GM18907 (cell line): ENCODE results near the gene CDC42EP3.
A peak's percentile ranks its signal among the peaks of the same experiment; 100 is the strongest.

Source experiments
- ATAC-seq: cut with Tn5 transposase; IDR thresholded peaks from one replicate; pipeline ENCODE4 v1.9.1; 2021; ENCODE audit warnings: mild to moderate bottlenecking, moderate library complexity; ENCODE audit not compliant: unreplicated experiment

Gene CDC42EP3

DNA sequence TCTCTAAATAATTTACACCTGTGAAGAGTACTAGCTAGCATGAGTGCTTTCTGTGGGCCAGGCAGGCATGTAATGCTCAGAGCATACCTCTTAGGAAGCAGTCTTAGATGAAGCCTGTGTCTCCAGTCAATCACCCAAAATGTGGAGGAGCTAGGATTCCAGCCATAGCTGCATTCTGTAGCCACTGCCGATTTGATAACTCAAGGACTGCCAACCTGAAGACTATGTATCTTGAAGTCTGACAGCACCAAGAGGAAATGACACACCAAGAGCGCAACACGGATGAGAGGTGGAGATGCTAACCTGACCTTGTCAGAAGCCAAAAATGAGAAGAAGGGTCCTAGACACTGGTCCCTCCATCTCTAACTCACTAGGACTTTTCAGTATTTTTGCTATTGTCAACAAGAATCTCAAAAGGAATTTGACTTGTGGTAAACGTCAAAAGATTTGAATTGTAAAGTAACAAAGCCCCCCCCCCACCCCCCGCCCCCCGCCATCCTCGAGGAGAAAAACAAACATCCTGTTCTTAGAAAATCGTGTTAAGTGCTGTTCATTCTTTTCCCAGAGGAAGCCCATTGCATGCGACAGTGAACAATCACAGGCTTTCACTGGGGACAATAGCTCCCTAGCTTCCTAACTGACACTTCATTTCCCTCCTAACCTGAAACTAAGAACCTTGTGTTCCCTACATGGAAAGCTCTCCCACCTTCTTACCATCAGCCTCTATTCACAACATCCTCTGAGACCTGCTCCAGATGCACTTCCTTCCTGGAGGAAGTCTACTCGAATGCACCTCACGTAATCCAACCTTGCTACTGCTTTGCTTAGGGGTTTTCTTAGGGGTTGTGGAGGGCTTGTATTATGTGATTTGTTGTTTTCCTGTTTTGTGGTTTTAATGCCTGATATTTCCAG, 14.7 kb downstream of the CDC42EP3 start:
- no peak for ATAC-seq

DNA sequence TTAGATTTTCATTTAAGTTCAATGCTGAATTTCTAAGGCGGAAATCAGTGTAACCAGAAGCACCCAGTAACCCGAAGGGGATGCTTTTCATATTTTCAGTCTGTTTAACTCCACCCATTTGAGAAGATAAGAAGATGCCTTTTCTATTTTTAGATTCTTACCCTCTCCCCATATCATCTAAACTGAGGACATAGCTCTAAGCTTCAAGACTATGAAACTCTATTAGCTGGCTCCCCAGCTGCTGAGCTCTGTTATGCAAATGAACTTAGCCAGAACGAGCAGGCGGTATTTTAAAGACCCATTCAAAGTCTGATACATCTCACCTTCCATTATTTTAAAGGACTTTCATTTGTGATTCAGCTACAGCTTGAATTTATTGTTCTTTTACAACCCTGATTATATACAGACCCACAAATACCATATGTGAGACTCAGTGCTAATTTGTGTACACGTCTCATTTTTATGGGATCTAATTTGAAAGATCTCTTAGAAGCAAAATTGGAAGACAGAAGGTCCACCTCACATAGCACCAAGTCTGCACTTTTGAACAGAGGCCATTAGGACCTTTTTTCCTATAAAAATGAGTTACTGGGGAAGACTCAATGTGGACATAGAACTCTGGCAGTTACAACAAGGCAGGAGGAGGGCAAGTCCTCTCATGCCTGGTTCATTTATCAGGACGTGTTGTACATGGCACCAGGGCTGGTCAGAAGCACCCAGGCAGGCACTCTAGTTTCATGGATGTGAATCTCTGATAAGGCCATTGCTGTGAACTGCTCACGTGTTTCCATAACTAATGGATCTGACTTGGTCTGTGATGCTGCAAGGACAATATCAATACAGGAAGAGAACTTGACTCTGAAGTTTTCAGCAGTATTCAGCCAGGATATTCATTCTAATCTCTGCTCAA, 16.3 kb downstream of the CDC42EP3 start:
- peak; percentile 75 for ATAC-seq

DNA sequence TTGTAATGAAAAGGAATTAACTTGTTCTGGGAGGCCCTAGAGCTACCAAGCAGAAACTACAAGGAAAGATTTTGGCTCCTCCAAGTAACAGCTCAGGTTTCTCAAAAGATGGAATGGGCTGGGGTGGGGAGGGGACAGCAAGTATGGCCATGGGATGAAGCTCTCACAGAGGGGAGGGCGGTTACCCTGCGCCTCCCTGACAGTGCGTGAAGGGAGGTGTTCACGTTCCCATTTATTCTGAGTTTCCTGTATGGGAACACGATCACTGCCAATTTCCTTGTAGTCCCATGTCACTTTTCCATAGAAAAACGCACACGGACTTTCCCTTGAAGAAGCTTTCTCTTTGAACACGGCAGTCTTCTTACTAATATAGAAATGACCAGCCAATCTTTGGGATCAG, 17.0 kb downstream of the CDC42EP3 start:
- ATAC-seq, result no peak

DNA sequence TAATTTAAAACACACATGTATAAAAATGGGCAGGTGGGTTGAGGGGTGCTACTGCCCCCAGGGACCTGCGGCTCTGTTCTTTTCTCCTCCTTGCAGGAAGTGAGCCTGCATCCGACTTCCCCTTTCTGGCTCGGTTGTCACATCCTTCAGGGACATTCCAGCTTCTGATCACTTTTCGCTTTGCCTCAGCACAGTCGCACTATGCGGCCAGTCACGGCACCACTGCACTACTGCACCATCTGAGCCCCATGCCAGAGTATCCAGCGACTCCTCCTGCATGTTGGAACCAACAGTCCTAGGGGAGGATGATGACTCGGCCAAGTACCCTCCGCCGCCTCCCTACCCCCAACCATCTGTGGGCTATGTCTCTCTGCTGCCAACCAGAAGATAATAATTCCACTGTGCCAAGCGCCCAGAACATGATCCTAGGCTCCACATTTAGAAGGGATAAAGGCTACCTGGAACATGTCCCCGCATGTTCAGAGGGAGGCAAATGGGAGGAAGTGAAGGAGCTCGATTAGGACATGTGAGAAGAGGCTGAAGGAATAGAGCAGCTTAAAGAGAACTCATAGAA, 17.6 kb downstream of the CDC42EP3 start:
- ATAC-seq, result peak; percentile 48

DNA sequence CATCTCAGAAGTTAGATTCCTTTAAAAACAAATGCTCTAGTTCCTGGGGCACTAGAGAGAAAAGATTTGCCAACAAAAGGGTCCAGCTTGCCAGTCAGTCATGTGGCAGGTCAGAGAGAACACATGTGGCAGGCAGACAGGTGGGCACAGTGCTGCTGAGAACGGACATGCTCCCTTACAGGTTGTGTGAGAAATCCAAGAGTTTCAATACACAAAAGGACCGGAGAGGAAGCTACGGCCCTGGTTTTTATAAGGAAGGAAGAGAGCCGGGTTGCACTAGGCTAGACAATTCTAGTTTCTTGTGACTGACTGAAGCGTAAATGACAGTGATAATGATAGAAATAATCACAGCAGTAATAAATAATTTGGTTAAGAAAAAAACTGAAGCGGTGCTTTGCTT, 18.3 kb downstream of the CDC42EP3 start:
- ATAC-seq, result no peak

DNA sequence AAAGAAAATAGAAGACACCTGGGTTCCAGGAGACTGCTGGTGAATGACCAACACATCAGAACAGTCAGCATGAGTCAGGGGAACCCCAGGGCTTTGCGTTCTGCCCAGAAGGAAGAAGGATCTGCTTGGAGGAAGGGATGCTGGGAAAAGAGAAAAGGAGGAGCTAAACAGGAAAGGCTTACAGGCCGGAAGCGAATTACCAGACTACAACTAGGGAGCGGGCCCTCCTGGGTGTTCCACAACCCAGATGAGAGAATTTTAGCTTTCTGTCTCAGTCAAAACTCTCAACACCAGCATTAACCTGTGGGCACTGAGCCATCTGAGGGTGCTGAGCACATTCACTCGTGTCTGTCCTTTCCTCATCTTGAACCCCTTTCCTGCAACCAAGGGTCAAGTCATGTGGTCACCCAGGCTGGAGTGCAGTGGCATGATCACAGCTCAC, 19.2 kb downstream of the CDC42EP3 start:
- ATAC-seq, result no peak

DNA sequence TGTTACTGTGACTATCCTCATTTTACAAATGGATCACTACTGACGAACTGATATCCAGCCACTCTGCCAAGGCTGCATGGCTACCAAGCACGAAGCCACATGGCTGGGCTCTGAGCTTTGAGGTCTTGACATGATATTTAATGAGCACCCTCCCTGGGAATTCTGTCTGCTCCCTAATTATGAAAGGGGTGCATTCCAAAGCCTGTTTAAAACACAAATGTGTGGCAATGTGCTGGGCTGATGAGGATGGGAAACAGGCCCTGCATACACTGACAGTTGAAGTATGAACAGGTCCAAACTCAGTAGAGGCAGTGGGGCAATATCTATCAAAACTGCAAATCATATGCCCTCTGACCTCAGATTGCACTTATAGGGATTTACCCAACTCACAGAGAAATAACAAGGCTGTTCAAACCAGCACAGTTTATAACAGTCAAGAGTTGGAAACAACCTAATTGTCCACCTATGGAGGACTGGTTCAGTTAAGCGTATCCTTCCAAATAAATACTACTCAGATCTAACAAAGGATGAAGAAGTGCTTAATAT, 20.8 kb downstream of the CDC42EP3 start:
- no peak for ATAC-seq

DNA sequence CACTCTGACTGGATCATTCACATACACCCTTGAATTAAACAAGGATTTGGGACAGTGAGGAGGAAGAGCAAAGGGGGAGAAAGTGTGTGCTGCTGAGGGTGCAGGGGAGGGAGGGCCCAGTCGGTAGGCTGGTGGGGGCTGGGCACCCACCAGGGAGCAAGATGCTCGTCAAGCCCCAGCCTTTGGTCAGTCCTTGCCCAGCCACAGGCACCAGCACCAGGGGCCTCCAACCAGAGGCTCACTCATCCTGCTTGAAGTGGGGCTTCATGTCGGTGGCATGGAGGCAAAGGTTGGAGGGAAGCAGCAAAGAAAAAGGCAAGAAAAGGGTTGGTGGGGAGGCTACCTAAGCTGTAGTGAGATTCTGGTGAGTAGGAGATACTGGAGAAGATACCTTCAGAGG, 21.9 kb downstream of the CDC42EP3 start:
- no peak for ATAC-seq

DNA sequence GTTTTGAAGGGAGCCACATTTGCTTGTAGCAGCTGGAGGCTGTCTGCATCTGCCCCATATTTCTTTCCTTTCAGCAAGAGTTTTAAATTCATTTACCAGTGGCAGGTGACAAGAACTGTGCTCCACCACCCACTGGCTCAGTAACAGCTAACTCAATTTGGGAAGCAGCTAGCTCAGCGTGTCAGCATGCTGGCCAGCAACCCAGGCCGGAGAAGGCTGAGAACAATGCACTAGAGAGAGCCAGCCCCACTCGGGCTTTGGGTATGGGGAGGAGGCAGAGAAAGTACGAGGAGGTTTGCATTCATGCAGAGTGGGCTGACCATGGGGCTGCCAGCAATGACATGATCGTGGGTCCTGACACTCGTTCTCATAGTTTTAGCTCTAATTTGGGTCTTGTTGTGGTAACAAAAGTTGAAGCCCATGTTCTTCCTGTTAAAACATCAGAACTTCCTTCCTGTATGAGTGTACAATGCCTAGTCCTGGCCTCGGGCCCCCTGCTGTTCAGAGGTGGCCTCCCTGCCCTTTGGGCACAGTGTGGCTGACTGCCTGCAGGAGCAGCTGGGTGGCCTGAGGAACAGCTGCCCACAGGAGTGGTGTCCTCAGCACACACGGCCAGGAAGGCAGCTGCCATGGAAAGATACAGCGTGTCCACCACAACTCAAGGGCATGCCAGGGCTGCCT, 23.0 kb downstream of the CDC42EP3 start:
- no peak for ATAC-seq

DNA sequence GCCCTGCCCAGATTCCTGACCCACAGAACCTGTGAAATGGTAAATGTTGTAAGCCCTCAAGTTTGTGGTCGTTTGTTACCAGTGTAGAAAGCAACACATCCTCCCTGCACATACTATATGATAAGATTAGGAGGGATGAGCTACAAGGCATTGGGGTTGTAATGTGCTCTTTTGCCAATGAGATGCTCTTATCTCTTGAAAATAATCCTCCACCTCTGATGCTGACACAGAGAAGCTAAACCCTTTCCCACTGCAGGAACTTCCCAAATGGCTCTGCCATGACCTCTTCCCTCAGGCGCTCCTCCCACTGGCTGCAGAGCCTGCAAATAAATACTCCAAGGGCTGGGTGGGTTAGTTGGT, 23.5 kb downstream of the CDC42EP3 start:
- no peak for ATAC-seq

DNA sequence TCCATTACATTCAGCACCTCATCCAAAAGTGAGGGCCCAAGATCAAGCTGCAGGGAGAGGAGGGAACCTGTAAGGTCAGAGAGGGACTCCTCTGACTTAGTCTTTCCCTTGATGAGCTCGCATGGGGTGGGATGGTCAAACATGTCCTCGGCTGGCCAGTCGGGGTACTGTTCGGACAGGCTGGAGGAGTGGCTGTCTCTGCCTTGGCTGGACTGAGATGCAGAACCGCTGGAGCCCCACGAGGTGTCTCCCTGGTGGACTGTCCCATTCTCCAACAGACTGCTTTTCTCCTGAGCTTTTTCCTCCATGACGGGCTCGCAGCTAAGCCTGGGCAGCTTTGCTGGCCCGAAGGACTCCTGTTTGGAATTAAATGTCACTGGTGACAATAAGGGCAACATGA, 25.6 kb downstream of the CDC42EP3 start:
- ATAC-seq, result no peak

DNA sequence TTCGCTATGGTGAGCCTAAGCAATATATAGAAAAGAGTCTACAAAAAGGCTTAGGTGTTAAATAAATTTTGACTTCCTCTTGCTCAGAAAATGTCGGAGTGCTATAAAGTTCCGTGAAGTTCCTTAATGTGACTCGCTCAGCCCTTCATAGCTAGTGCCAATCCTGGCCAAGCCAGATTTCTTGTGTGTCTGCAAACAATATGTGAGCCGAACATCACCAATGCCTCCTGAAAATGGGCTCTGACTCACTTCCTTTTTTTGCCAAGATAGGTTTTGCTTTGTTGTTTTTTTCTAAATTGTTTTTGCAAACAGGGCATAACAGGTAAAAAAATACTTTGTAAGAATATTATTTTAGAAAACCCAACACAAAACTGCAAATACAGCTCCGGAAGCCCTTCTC, 26.1 kb downstream of the CDC42EP3 start:
- no peak for ATAC-seq

DNA sequence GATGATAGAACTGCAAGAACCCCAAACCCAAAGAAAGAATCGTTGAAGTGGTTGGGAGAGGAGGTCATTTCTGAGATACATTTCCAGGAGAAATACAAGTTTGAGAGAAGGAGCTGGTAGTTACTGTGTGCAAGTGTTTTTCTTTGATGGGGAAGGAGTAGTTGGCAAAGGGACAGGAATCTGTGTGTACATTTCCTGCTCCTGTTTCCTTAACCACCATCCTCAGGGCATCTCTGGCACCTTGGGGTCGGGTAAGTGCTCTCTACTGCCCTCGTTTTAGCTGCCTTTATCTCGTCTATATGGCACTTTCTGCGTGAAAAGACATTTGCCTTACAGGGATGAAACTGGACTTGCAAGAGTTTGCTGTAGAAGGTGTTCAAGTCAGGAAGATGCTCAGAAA, 27.3 kb downstream of the CDC42EP3 start:
- ATAC-seq, result no peak

DNA sequence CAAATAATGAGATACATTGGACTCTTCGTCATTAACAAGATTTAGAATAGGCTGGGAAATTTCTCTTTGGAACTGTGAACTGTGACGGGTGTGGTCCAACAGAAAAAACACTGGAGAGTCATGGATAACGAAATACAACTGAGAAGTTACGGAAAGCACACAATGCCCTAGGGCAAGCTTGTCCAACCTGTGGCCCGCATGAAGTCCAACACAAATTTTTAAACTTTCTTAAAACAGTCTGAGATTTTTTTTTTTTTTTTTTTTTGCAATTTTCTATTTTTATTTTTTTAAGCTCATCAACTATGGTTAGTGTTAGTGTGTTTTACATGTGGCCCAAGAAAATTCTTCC, 27.7 kb downstream of the CDC42EP3 start:
- ATAC-seq, result no peak

DNA sequence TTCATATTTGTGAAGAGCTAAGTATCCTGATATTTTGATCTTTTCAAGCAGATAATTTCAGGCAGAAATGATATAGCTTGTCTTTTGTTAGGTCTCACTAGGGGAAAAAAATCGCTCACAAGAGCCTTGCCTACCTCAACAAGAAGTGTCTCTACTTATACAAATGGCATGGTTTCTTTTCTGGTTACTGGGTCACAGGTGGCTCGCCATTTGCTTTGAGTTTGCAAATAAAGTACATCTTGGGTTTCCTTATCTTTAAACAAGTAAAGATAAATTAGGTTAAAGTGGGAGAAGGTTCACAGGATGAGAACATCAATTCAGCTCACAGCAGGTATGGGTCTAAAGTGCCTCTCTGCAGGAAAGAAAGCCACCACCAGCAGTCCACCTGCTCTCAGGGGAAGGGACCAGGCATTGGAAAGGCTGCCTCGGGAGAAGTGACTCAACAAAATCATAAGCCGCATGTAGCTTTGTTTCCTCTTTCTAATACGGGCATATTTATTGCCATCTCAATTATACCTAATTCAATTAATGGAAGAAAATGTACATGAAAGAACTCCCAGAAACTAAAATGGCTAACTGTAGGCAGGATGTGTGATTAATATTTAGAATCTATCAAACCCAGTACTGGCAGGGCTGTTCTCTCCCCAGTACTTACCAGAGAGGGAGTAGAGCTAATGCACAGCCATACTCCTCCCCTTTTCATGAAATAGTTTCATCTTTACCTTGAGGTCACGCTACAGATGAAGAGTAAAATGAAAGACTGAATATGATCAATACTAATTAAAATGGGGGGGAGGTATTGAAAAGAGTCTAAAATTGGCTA, 28.3 kb downstream of the CDC42EP3 start:
- ATAC-seq, result no peak

DNA sequence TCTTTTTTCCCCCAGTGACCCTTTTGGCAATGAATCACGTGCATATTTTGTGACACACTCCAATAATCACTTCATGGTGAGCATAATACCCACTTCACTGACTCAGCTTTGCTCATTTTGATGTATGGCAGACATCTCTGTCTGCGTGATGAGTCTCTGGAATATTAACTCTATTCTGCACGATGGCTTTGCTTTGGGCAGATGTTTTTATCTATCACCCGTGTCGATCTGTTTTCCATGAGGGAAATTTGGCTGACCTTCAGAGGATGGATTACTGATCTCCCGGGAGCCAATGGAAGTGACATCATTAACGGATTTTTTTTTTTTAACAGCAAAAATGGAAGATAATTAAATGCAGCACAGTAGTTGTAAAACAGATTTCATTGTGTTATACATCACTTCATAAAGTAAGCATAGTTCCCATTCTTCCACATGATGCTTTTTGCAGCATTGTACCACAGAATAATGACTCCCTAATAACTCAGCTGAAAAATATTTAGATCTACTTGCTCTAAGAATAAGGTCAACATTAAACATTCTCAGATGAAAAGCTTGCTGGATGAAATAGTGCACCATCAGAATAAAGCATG, 29.8 kb downstream of the CDC42EP3 start:
- no peak for ATAC-seq

DNA sequence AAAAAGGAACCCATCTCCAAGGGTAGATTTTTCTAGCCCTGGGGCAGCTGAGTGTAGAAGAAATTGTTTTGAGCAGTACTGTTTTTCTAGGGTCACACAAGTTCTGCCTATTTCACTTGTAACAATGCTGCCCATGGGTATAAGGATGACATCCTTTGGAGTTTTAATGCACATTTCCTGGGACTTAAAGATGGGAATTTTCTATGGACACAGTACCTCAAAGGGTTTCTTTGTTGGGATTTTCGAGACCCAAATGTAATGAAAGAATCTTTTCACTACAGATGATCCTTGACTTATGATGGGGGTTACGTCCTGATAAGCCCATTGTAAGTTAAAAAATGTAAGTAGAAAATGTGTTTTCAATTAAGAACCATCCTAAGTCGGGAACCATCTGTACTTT, 31.8 kb downstream of the CDC42EP3 start:
- no peak for ATAC-seq

DNA sequence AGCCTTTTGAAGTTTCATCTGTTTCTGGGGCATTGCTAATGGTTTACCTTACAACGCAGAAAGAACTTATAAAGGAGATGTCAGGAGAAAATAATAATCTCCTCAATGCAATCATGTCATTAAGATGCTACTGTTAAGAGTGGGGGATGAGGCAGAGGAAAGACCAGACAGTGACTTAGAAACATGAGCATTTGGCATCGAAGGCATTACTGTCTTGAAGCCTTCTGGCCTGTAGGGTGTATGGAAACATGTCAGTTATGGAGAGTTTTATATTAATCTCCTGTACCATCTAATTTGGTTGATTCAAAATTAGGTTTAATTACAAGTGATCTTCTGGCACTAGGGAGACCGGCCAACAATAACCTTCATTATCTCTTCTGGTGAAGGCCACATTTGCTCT, 32.5 kb downstream of the CDC42EP3 start:
- ATAC-seq, result no peak

DNA sequence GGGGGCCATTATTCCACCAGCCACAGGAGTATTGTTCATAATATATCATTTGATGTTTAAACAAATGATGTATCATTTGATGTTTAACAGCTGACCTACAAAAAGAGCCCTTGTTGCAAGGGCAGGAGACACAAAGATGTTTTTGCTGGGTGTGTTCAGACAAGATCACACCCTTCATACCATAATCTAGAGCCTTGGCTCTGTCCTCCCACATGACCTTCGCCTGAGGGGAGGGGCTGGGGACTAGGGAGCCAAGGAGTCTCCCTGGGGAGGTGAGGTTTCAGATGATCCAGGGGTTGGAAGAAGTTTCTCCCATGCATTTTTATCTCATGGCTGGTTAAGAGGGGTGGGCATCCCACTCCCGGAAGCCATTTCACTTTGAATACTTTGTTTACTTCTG, 33.5 kb downstream of the CDC42EP3 start:
- no peak for ATAC-seq
